ENCODE results near the gene BFSP1. TPM values are rescaled to one million over a fixed set of nuclear protein-coding genes. Genes with fewer than 3 reads are reported as not detected.

The BFSP1 gene
- total and polyA plus RNA-seq, 2 donors (not counting 1 experiment from before 2014, with no cell fraction given): 1.5 to 2.3 TPM

GRCh38 chr20:17523326-17523725 lies 7.9 kb downstream of the BFSP1 start:
- Histone ChIP-seq H3K27me3 (ENCODE audit: control insufficient read depth, insufficient read depth, low read length) (no peaks in the 10 kb centered on the region), H3K36me3 (ENCODE audit: control insufficient read depth, insufficient read depth, low read length) (no peaks in the 10 kb centered on the region), H3K27ac (ENCODE audit: insufficient read depth, low read length) (no peak overlapping the region), H2AFZ (ENCODE audit: low read length) (no peak overlapping the region), H3K9ac (ENCODE audit: insufficient read depth, low read length) (no peak overlapping the region), H3K4me1 (ENCODE audit: control insufficient read depth, extremely low read depth, insufficient read depth, low read length) (no peaks in the 10 kb centered on the region), H3K9me3 (ENCODE audit: control insufficient read depth, insufficient read depth, low read depth, low read length) (no peaks in the 10 kb centered on the region), H3K4me3 (replicated peaks in 1 of 4; ENCODE audit: control extremely low read depth in 1 of 4, insufficient read depth in 1 of 4, low read depth in 3 of 4, low read length in 4 of 4) (no peak overlapping the region), H3K4me2 (ENCODE audit: extremely low read depth, insufficient read depth, low read length) (no peak overlapping the region), H4K20me1 (ENCODE audit: control insufficient read depth, extremely low read depth, insufficient read depth, low read length) (no peaks in the 10 kb centered on the region), H3K79me2 (ENCODE audit: control insufficient read depth, insufficient read depth, low read length) (no peaks in the 10 kb centered on the region)
- DNase-seq (ENCODE audit: low read depth in 2 of 2): no peak
- TF ChIP-seq, protein P1, sequence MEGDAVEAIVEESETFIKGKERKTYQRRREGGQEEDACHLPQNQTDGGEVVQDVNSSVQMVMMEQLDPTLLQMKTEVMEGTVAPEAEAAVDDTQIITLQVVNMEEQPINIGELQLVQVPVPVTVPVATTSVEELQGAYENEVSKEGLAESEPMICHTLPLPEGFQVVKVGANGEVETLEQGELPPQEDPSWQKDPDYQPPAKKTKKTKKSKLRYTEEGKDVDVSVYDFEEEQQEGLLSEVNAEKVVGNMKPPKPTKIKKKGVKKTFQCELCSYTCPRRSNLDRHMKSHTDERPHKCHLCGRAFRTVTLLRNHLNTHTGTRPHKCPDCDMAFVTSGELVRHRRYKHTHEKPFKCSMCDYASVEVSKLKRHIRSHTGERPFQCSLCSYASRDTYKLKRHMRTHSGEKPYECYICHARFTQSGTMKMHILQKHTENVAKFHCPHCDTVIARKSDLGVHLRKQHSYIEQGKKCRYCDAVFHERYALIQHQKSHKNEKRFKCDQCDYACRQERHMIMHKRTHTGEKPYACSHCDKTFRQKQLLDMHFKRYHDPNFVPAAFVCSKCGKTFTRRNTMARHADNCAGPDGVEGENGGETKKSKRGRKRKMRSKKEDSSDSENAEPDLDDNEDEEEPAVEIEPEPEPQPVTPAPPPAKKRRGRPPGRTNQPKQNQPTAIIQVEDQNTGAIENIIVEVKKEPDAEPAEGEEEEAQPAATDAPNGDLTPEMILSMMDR (conservative IDR thresholded peaks at IDR 0.05 in 1 of 2, IDR thresholded peaks at IDR 0.05 in 1 of 2; ENCODE audit: low read depth in 1 of 2, low read length in 2 of 2): no peak
- TF ChIP-seq EZH2 (IDR thresholded peaks at IDR 0.05; ENCODE audit: low read length, missing control alignments): no peak

DNA sequence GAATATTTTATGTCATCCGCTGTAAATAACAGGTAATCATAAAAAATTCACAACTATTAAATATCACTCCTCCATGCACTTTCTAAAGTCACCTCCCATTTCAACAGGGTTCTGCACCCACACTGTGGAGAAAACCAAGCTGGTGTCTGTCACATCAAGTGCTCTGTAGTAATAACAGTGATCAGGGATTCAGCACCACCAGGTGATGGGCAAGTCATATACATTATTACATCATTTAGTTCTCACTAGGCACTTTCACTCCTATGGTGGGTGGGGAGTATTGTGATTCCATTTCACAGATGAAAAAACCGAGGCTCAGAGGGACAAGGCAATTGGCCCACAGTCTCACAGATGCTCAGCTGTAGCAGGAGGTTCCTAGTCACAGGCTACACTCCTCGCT lies 8.7 kb downstream of the BFSP1 start:
- H3K9ac ChIP-seq (ENCODE audit: insufficient read depth, low read length): no peak overlapping the region
- no peaks in the 10 kb centered on the region for H3K4me1 ChIP-seq (ENCODE audit: control insufficient read depth, extremely low read depth, insufficient read depth, low read length)
- H4K20me1 ChIP-seq (ENCODE audit: control insufficient read depth, extremely low read depth, insufficient read depth, low read length): no peaks in the 10 kb centered on the region
- no peaks in the 10 kb centered on the region for H3K27me3 ChIP-seq (ENCODE audit: control insufficient read depth, insufficient read depth, low read length)
- no peak overlapping the region for H3K4me2 ChIP-seq (ENCODE audit: extremely low read depth, insufficient read depth, low read length)
- H3K79me2 ChIP-seq (ENCODE audit: control insufficient read depth, insufficient read depth, low read length): no peaks in the 10 kb centered on the region
- H3K27ac ChIP-seq (ENCODE audit: insufficient read depth, low read length): no peak overlapping the region
- no peaks in the 10 kb centered on the region for H3K36me3 ChIP-seq (ENCODE audit: control insufficient read depth, insufficient read depth, low read length)
- no peak overlapping the region for H3K4me3 ChIP-seq (replicated peaks in 1 of 4; ENCODE audit: control extremely low read depth in 1 of 4, insufficient read depth in 1 of 4, low read depth in 3 of 4, low read length in 4 of 4)
- DNase-seq (ENCODE audit: low read depth in 2 of 2): no peak
- no peak overlapping the region for H2AFZ ChIP-seq (ENCODE audit: low read length)
- TF ChIP-seq EZH2 (IDR thresholded peaks at IDR 0.05; ENCODE audit: low read length, missing control alignments): no peak
- TF ChIP-seq, protein P1 (conservative IDR thresholded peaks at IDR 0.05 in 1 of 2, IDR thresholded peaks at IDR 0.05 in 1 of 2; ENCODE audit: low read depth in 1 of 2, low read length in 2 of 2): no peak
- no peaks in the 10 kb centered on the region for H3K9me3 ChIP-seq (ENCODE audit: control insufficient read depth, insufficient read depth, low read depth, low read length)

DNA sequence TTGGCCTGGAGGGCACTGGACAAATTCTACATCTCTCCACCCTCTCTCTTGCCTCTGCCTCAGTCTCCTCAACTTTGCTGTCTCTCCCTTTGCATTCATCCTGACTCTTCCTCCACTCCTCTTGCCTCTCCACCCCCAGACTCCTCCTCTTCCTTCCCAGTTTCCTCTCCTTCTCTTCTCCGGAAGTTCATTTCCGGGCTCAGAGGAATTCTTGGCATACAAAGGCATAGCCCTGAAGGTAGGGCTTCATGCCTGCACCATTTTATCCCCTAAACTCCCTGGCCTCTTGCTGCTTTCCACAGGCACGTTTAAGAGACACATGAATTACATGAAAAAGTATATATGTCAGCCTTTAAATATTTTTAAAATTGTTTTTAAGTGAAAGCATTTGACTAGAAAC lies 10.6 kb downstream of the BFSP1 start:
- Histone ChIP-seq H3K4me1 (ENCODE audit: control insufficient read depth, extremely low read depth, insufficient read depth, low read length) (no peaks in the 10 kb centered on the region), H3K36me3 (ENCODE audit: control insufficient read depth, insufficient read depth, low read length) (no peaks in the 10 kb centered on the region), H3K27ac (ENCODE audit: insufficient read depth, low read length) (no peak overlapping the region), H4K20me1 (ENCODE audit: control insufficient read depth, extremely low read depth, insufficient read depth, low read length) (no peaks in the 10 kb centered on the region), H3K27me3 (ENCODE audit: control insufficient read depth, insufficient read depth, low read length) (no peaks in the 10 kb centered on the region), H2AFZ (ENCODE audit: low read length) (peak overlapping the region; percentile 12), H3K4me3 (replicated peaks in 1 of 4; ENCODE audit: control extremely low read depth in 1 of 4, insufficient read depth in 1 of 4, low read depth in 3 of 4, low read length in 4 of 4) (no peak overlapping the region), H3K4me2 (ENCODE audit: extremely low read depth, insufficient read depth, low read length) (no peak overlapping the region), H3K9me3 (ENCODE audit: control insufficient read depth, insufficient read depth, low read depth, low read length) (no peaks in the 10 kb centered on the region), H3K79me2 (ENCODE audit: control insufficient read depth, insufficient read depth, low read length) (no peaks in the 10 kb centered on the region), H3K9ac (ENCODE audit: insufficient read depth, low read length) (no peak overlapping the region)
- no peak for TF ChIP-seq EZH2 (IDR thresholded peaks at IDR 0.05; ENCODE audit: low read length, missing control alignments)
- TF ChIP-seq, protein P1 (conservative IDR thresholded peaks at IDR 0.05 in 1 of 2, IDR thresholded peaks at IDR 0.05 in 1 of 2; ENCODE audit: low read depth in 1 of 2, low read length in 2 of 2): no peak
- DNase-seq (ENCODE audit: low read depth in 2 of 2): no peak

Data from fibroblast of lung (primary cell).